ENCODE data around the gene PHYH.

DNA sequence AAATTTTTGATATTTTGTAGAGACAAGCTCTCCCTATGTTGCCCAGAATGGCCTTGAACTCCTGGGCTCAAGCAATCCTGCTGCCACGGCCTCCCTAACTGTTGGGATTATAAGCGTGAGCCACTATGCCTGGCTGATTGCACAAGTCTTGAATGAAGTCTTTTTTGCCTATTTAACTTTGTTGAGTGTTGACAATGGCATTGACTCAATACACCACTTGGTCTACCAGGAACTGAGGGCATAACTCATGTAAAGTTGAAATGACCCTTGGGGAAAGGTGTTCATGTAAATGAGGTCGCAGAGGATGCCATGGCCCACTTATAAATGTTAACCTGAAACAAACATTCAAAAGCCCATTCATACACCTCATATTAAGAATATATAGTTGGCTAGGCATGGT lies 58.3 kb downstream of the PHYH start:
- TF ChIP-seq, protein P1, sequence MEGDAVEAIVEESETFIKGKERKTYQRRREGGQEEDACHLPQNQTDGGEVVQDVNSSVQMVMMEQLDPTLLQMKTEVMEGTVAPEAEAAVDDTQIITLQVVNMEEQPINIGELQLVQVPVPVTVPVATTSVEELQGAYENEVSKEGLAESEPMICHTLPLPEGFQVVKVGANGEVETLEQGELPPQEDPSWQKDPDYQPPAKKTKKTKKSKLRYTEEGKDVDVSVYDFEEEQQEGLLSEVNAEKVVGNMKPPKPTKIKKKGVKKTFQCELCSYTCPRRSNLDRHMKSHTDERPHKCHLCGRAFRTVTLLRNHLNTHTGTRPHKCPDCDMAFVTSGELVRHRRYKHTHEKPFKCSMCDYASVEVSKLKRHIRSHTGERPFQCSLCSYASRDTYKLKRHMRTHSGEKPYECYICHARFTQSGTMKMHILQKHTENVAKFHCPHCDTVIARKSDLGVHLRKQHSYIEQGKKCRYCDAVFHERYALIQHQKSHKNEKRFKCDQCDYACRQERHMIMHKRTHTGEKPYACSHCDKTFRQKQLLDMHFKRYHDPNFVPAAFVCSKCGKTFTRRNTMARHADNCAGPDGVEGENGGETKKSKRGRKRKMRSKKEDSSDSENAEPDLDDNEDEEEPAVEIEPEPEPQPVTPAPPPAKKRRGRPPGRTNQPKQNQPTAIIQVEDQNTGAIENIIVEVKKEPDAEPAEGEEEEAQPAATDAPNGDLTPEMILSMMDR (IDR thresholded peaks at IDR 0.05) = no peak
- no peak for TF ChIP-seq SMAD4 (CRISPR knock-in tag; IDR thresholded peaks at IDR 0.05)
- TF ChIP-seq TEAD1 (CRISPR knock-in tag; IDR thresholded peaks at IDR 0.05) = no peak
- TF ChIP-seq IRF1 (CRISPR knock-in tag; IDR thresholded peaks at IDR 0.05) = no peak

Measured in WTC11 (cell line).